NT2/D1 (cell line): ENCODE results near the gene GADD45GIP1.
"Not testable (repeated sequence)": the region's sequence is repeated elsewhere in the genome, so short reads cannot be mapped to it uniquely, and the experiment has no call there.

Experiments
- DNase-seq: peaks from one replicate; pipeline ENCODE4 v3.0.0-alpha.2; 2011; ENCODE audit warnings: low read depth, low spot score
- H3K27me3 ChIP-seq: 2 replicates; pipeline ENCODE4 v1.6.0; 2011; ENCODE audit warnings: mild to moderate bottlenecking; ENCODE audit not compliant: insufficient read length, insufficient read depth
- H3K36me3 ChIP-seq: 2 replicates; pipeline ENCODE4 v1.6.1; 2011; ENCODE audit warnings: mild to moderate bottlenecking, low read length, mixed read lengths; ENCODE audit not compliant: insufficient read depth, insufficient read length
- H3K4me1 ChIP-seq: 2 replicates; pipeline ENCODE4 v1.5.1; 2011; ENCODE audit not compliant: insufficient read depth, insufficient read length
- H3K4me3 ChIP-seq: 2 replicates; pipeline ENCODE4 v1.5.1; 2011; ENCODE audit warnings: low read depth; ENCODE audit not compliant: insufficient read length
- H3K9ac ChIP-seq: 2 replicates; pipeline ENCODE4 v1.6.0; 2011; ENCODE audit warnings: low read depth; ENCODE audit not compliant: insufficient read length
- H3K9me3 ChIP-seq: 2 replicates; pipeline ENCODE4 v1.5.1; 2011; ENCODE audit warnings: mild to moderate bottlenecking, low read length; ENCODE audit not compliant: insufficient read depth
- SUZ12 ChIP-seq: IDR thresholded peaks from 2 replicates; pipeline ENCODE4 v1.6.1; 2011; ENCODE audit not compliant: insufficient read length, insufficient read depth; ENCODE audit errors: extremely low read depth
- YY1 ChIP-seq: IDR thresholded peaks from 2 replicates; pipeline ENCODE4 v1.6.1; 2011; ENCODE audit not compliant: insufficient read length, insufficient read depth
- ZNF274 ChIP-seq: IDR thresholded peaks from 2 replicates; pipeline ENCODE4 v1.6.1; 2011; ENCODE audit warnings: mild to moderate bottlenecking, low read depth, low read length

Gene GADD45GIP1

GRCh38 chr19:12969292-12969988 is 12.4 kb upstream of the GADD45GIP1 start, which contains the start of gene DAND5:
Gene DAND5 (plus strand): TSS chr19:12969576. CDS start chr19:12969661, 85 bp downstream.
- DNase-seq, result no peak
- H3K9ac ChIP-seq, result peak within 1 kb of the TSS; percentile 62
- H3K36me3 ChIP-seq, result no peaks in the 10 kb centered on the region
- H3K9me3 ChIP-seq, result no peaks in the 10 kb centered on the region
- H3K4me3 ChIP-seq, result no peak within 1 kb of the TSS
- no peak for TF ChIP-seq SUZ12
- no peak for TF ChIP-seq YY1
- TF ChIP-seq ZNF274, result no peak
- peaks cover 10% of the 10 kb centered on the region for H3K4me1 ChIP-seq
- H3K27me3 ChIP-seq, result no peaks in the 10 kb centered on the region

GRCh38 chr19:12967907-12968306 is 10.9 kb upstream of the GADD45GIP1 start:
- no peak for DNase-seq
- no peaks in the 10 kb centered on the region for H3K27me3 ChIP-seq

GRCh38 chr19:12965812-12966135 is 8.8 kb upstream of the GADD45GIP1 start:
- Histone ChIP-seq H3K9ac (no peak overlapping the region), H3K9me3 (no peaks in the 10 kb centered on the region), H3K4me3 (no peak overlapping the region), H3K36me3 (no peaks in the 10 kb centered on the region), H3K27me3 (no peaks in the 10 kb centered on the region), H3K4me1 (peaks cover 8% of the 10 kb centered on the region)
- no peak for TF ChIP-seq YY1
- no peak for TF ChIP-seq SUZ12
- TF ChIP-seq ZNF274, result no peak
- no peak for DNase-seq

More at GRCh38 chr19:12967907-12968306, 10.9 kb upstream of the GADD45GIP1 start:
- TF ChIP-seq ZNF274 (no peak), YY1 (no peak), SUZ12 (no peak)
- H3K4me3 ChIP-seq, result no peak overlapping the region
- peaks cover 8% of the 10 kb centered on the region for H3K4me1 ChIP-seq
- H3K9me3 ChIP-seq, result no peaks in the 10 kb centered on the region
- no peak overlapping the region for H3K9ac ChIP-seq
- H3K36me3 ChIP-seq, result no peaks in the 10 kb centered on the region

GRCh38 chr19:12965017-12965811 is 8.2 kb upstream of the GADD45GIP1 start:
- Histone ChIP-seq H3K4me1 (peaks cover 8% of the 10 kb centered on the region), H3K9ac (peak overlapping the region; percentile 87)
- no peak for TF ChIP-seq SUZ12
- no peak for TF ChIP-seq YY1
- TF ChIP-seq ZNF274, result no peak

GRCh38 chr19:12959481-12959880 is 2.5 kb upstream of the GADD45GIP1 start:
- no peak overlapping the region for H3K4me3 ChIP-seq
- no peaks in the 10 kb centered on the region for H3K9me3 ChIP-seq
- TF ChIP-seq SUZ12 (no peak), ZNF274 (no peak), YY1 (no peak)
- no peaks in the 10 kb centered on the region for H3K27me3 ChIP-seq
- peaks cover 14% of the 10 kb centered on the region for H3K36me3 ChIP-seq
- H3K9ac ChIP-seq, result no peak overlapping the region
- no peak for DNase-seq
- H3K4me1 ChIP-seq, result no peaks in the 10 kb centered on the region

More at GRCh38 chr19:12965017-12965811, 8.2 kb upstream of the GADD45GIP1 start:
- Histone ChIP-seq H3K36me3 (no peaks in the 10 kb centered on the region), H3K9me3 (no peaks in the 10 kb centered on the region), H3K27me3 (no peaks in the 10 kb centered on the region), H3K4me3 (peak overlapping the region; percentile 44)
- DNase-seq, result peak; percentile 63

- peak overlapping the region; percentile 100 for H3K4me3 ChIP-seq
- H3K27me3 ChIP-seq, H3K4me1 ChIP-seq, DNase-seq, H3K9me3 ChIP-seq: not testable (repeated sequence)
- peaks cover 34% of the 10 kb centered on the region for H3K36me3 ChIP-seq
- H3K9ac ChIP-seq, result peak overlapping the region; percentile 99
Measured at GRCh38 chr19:12957389-12957952, 448 bp upstream of the GADD45GIP1 start.

- Histone ChIP-seq H3K27me3 (no peaks in the 10 kb centered on the region), H3K36me3 (peaks cover 47% of the 10 kb centered on the region)
Measured at GRCh38 chr19:12955996-12956395, 1.0 kb downstream of the GADD45GIP1 start.

GRCh38 chr19:12955575-12955974 is 1.4 kb downstream of the GADD45GIP1 start:
- peak overlapping the region; percentile 100 for H3K4me3 ChIP-seq
- H3K4me1 ChIP-seq, H3K9ac ChIP-seq, H3K27me3 ChIP-seq, DNase-seq, H3K9me3 ChIP-seq: not testable (repeated sequence)
- H3K36me3 ChIP-seq, result peaks cover 51% of the 10 kb centered on the region

More at GRCh38 chr19:12955996-12956395, 1.0 kb downstream of the GADD45GIP1 start:
- H3K9me3 ChIP-seq, result no peaks in the 10 kb centered on the region
- no peak for TF ChIP-seq YY1
- TF ChIP-seq SUZ12, result no peak
- no peak for TF ChIP-seq ZNF274
- H3K9ac ChIP-seq, result peak overlapping the region; percentile 99
- no peak for DNase-seq
- H3K4me1 ChIP-seq, result peaks cover 6% of the 10 kb centered on the region
- peak overlapping the region; percentile 100 for H3K4me3 ChIP-seq
